Measurements from ENCODE around the gene SEC14L2. TPM values are rescaled to one million over a fixed set of nuclear protein-coding genes. Genes with fewer than 3 reads are reported as not detected.

Gene SEC14L2
- total RNA-seq, 1 donor from 2014 or later: 20.6 TPM

DNA sequence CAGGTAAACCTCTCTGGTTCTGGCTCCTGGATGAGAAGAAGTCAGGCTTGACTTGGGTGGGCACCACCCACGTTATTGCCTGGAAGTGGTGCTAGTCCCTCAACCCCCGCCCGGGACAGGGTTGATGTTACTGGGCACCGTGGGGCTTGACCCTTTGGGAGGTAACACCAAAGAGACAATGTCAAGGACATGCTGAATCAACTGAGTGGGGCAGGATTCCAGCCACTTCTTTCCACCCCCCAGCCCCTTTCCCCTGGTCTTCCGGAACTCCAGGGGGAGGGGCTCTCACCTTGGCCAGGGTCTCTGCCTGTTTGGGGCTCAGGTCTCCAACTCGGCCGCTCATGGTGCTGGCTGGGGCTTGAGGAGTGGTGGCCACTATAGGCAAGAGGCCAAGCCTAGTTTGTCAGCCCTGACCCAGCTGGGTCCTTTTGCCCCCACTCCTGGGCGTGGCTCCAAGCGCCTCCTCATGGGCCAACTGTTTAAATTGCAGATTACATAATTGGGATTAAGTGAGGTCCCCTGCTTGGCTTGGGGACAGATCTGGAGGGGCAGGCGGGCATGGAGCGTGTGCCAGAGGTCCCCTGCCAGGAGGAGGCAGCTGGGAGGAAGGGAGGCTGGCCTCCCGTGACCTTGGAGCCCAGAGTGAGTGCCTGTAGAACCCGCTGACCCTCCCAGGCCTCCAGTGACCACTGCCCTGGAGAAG is 74.9 kb downstream of the SEC14L2 start, which contains the start of gene SEC14L3:
TSS of gene SEC14L3 (minus strand) at position 402 of the 703 bp plus-strand sequence. CDS start at position 343, 59 bp downstream.
- H3K9me3 ChIP-seq: no peaks in the 10 kb centered on the region
- no peaks in the 10 kb centered on the region for H3K4me1 ChIP-seq
- H3K36me3 ChIP-seq: no peaks in the 10 kb centered on the region
- no peaks in the 10 kb centered on the region for H3K27me3 ChIP-seq
- intact Hi-C loops (cut with DNase I): no loop called here
- TF ChIP-seq, protein P1, sequence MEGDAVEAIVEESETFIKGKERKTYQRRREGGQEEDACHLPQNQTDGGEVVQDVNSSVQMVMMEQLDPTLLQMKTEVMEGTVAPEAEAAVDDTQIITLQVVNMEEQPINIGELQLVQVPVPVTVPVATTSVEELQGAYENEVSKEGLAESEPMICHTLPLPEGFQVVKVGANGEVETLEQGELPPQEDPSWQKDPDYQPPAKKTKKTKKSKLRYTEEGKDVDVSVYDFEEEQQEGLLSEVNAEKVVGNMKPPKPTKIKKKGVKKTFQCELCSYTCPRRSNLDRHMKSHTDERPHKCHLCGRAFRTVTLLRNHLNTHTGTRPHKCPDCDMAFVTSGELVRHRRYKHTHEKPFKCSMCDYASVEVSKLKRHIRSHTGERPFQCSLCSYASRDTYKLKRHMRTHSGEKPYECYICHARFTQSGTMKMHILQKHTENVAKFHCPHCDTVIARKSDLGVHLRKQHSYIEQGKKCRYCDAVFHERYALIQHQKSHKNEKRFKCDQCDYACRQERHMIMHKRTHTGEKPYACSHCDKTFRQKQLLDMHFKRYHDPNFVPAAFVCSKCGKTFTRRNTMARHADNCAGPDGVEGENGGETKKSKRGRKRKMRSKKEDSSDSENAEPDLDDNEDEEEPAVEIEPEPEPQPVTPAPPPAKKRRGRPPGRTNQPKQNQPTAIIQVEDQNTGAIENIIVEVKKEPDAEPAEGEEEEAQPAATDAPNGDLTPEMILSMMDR (IDR thresholded peaks at IDR 0.05): no peak
- TF ChIP-seq POLR2AphosphoS5 (IDR thresholded peaks at IDR 0.05; ENCODE audit: insufficient read depth in 1 of 2, low read depth in 1 of 2) (no peak), POLR2A (IDR thresholded peaks at IDR 0.05) (no peak)
- H3K27ac ChIP-seq: no peak within 1 kb of the TSS
- no peak within 1 kb of the TSS for H3K4me3 ChIP-seq
- DNase-seq (ENCODE audit: extremely low spot score in 2 of 2): no peak

DNA sequence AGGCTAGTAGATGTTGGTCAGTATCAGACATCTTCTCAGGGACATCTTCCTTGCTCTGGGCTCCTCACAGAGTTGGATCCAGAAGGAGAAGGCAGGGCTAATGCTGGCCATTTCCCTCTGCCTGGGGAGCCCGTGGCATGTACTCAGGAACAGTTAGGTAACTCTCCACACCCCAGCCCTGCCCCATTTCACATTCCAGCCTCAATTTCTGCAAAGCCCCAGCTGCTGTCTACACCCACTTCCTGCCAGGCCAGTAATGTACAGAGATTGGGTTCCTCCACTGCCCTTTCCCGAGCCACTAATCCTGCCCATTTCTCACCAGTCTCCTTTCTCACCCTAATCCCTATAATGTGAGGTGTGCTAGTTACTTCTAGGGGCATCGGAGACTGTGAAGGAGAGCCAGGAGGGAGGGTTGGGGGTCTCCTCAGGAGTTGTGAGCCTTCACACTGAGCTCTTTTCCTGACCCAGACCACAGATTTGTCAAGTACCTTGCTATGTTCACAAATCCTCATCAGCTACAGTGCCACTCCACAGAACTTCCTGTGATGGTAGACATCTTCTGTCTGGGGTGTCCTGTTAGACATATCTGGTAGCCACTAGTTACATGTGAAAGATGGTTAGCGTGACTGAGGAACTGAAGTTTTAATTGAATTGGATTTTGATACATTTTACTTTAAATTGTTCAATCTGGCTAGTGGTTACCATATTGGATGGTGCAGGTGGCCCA is 76.3 kb downstream of the SEC14L2 start:
- H3K27me3 ChIP-seq: no peaks in the 10 kb centered on the region
- intact Hi-C loops (cut with DNase I): no loop called here
- TF ChIP-seq POLR2A (IDR thresholded peaks at IDR 0.05): no peak
- no peak for TF ChIP-seq POLR2AphosphoS5 (IDR thresholded peaks at IDR 0.05; ENCODE audit: insufficient read depth in 1 of 2, low read depth in 1 of 2)
- TF ChIP-seq, protein P1 (IDR thresholded peaks at IDR 0.05): no peak
- no peak overlapping the region for H3K4me3 ChIP-seq
- no peaks in the 10 kb centered on the region for H3K9me3 ChIP-seq
- no peaks in the 10 kb centered on the region for H3K4me1 ChIP-seq
- no peak overlapping the region for H3K27ac ChIP-seq
- no peaks in the 10 kb centered on the region for H3K36me3 ChIP-seq
- DNase-seq (ENCODE audit: extremely low spot score in 2 of 2): no peak

DNA sequence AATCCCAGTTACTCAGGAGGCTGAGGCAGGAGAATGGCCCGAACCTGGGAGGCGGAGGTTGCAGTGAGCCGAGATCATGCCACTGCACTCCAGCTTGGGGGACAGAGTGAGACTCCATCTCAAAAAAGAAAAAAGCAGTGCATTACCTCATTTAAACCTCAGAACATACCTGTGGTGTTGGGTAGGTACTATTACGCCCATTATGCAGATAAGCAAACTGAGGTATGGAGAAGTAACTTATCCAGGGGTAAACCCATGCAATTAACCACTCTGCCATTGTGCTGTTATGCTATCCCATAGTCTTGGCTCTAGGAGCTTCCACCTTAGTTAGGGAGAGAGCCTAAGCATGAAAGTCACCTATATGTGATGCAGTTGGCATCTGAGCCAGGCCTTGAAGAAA is 77.3 kb downstream of the SEC14L2 start:
- no peaks in the 10 kb centered on the region for H3K9me3 ChIP-seq
- no peaks in the 10 kb centered on the region for H3K36me3 ChIP-seq
- H3K4me3 ChIP-seq: no peak overlapping the region
- H3K27me3 ChIP-seq: no peaks in the 10 kb centered on the region
- DNase-seq (ENCODE audit: extremely low spot score in 2 of 2): no peak
- no peak for TF ChIP-seq POLR2A (IDR thresholded peaks at IDR 0.05)
- TF ChIP-seq POLR2AphosphoS5 (IDR thresholded peaks at IDR 0.05; ENCODE audit: insufficient read depth in 1 of 2, low read depth in 1 of 2): no peak
- TF ChIP-seq, protein P1 (IDR thresholded peaks at IDR 0.05): no peak
- H3K27ac ChIP-seq: no peak overlapping the region
- no peaks in the 10 kb centered on the region for H3K4me1 ChIP-seq
- intact Hi-C loops (cut with DNase I): no loop called here

Small RNA genes lying within 50 kb of the gene (small RNA-seq; reads per million reads assigned to genes)
- gene AC004832.3 (not detected), gene RNU6-564P (not detected)

Other genes starting within 250 kb of the SEC14L2 start
- gene LIF, start 150.3 kb upstream of the SEC14L2 start, total RNA-seq: 0.49 TPM
- gene OSM, start 130.2 kb upstream of the SEC14L2 start, total RNA-seq: not detected
- gene CASTOR1, start 107.5 kb upstream of the SEC14L2 start, total RNA-seq: 51.8 TPM
- gene TBC1D10A, start 70.1 kb upstream of the SEC14L2 start, total RNA-seq: 51.3 TPM
- 78.3 TPM for gene SF3A1, start 40.1 kb upstream of the SEC14L2 start, total RNA-seq
- 4.2 TPM for gene CCDC157, start 40.0 kb upstream of the SEC14L2 start, total RNA-seq
- gene RNF215, start 9.6 kb upstream of the SEC14L2 start, total RNA-seq: 17.4 TPM
- 21.1 TPM for gene MTFP1, start 28.8 kb downstream of the SEC14L2 start, total RNA-seq
- gene SEC14L3, start 75.0 kb downstream of the SEC14L2 start, total RNA-seq: not detected
- gene SEC14L4, start 108.7 kb downstream of the SEC14L2 start, total RNA-seq: not detected
- not detected for gene SEC14L6, start 149.7 kb downstream of the SEC14L2 start, total RNA-seq
- not detected for gene GAL3ST1, start 177.6 kb downstream of the SEC14L2 start, total RNA-seq
- gene PES1, start 194.9 kb downstream of the SEC14L2 start, total RNA-seq: 75.6 TPM
- gene TCN2, start 210.2 kb downstream of the SEC14L2 start, total RNA-seq: 20.4 TPM
- gene SLC35E4, start 238.8 kb downstream of the SEC14L2 start, total RNA-seq: 6.4 TPM